ENCODE results near the gene PLSCR5.

- TF ChIP-seq CTCF (IDR thresholded peaks at IDR 0.05; ENCODE audit: low read depth, low read length): no peak
- no peak for TF ChIP-seq EZH2phosphoT487 (IDR thresholded peaks at IDR 0.05; ENCODE audit: low read depth)
Measured at GRCh38 chr3:146542978-146543377, 62.2 kb downstream of the PLSCR5 start.

Data from OCI-LY3 (cell line).